ENCODE measurements around the gene SALL4. TPM values are rescaled to one million over a fixed set of nuclear protein-coding genes. Genes with fewer than 3 reads are reported as not detected.

The SALL4 gene
- total and polyA plus RNA-seq, 8 donors, result under 0.01 to 2.8 (median 0.69) TPM; not detected in 4

DNA sequence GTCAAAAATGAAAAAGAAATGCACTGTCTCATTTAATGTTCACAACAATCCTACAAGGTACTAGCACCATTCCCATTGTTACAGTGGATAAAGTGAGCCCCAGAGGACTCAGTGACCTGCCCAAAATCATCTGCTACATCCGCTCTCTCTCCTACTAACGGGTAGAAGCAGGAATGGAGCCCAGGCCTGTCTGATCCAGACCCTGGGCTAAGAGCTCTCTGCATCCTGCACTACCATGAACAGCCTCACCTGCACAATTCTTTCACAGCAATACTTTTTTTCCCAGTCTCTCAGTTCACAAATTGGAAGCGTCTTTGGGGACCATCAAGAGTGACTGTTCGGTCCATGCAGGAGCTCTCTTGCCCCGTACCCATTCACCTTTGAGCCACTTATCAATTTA, 65.4 kb downstream of the SALL4 start:
- no peaks in the 10 kb centered on the region for H3K36me3 ChIP-seq
- H3K27ac ChIP-seq, result peak overlapping the region in 1 of 5 donors; percentile 7
- intact Hi-C loops (cut with DNase I; ENCODE audit: low total_unique reads), result no loop called here
- DNase-seq, result no peak
- H3K9me3 ChIP-seq, result no peaks in the 10 kb centered on the region
- peaks cover 18 to 51% (median 29%) of the 10 kb centered on the region in 4 donors for H3K4me1 ChIP-seq
- no peak for TF ChIP-seq EP300 (IDR thresholded peaks at IDR 0.05)
- TF ChIP-seq POLR2A (IDR thresholded peaks at IDR 0.05), result no peak
- TF ChIP-seq CTCF (IDR thresholded peaks at IDR 0.05), result peak in 1 of 7 experiments; percentile 7
- TF ChIP-seq POLR2AphosphoS5 (IDR thresholded peaks at IDR 0.05), result no peak
- no peaks in the 10 kb centered on the region for H3K27me3 ChIP-seq
- H3K4me3 ChIP-seq, result no peak overlapping the region
- 34 to 61% (median 52%) methylated on average over 5 of the region's 5 CpGs for WGBS, 5 donors

GRCh38 chr20:51735728-51736600, 66.4 kb downstream of the SALL4 start:
- H3K27ac ChIP-seq, result peak overlapping the region in 2 of 5 donors; percentile 59 to 60
- WGBS, 5 donors, result 62 to 72% (median 64%) methylated on average over 11 of the region's 11 CpGs
- intact Hi-C loops (cut with DNase I; ENCODE audit: low total_unique reads), result no loop called here
- peaks cover 16 to 54% (median 28%) of the 10 kb centered on the region in 4 donors for H3K4me1 ChIP-seq
- H3K36me3 ChIP-seq, result no peaks in the 10 kb centered on the region
- TF ChIP-seq POLR2AphosphoS5 (IDR thresholded peaks at IDR 0.05), result no peak
- no peak for TF ChIP-seq CTCF (IDR thresholded peaks at IDR 0.05)
- TF ChIP-seq POLR2A (IDR thresholded peaks at IDR 0.05), result no peak
- TF ChIP-seq EP300 (IDR thresholded peaks at IDR 0.05), result no peak
- DNase-seq, result no peak
- no peak overlapping the region for H3K4me3 ChIP-seq
- H3K27me3 ChIP-seq, result no peaks in the 10 kb centered on the region
- H3K9me3 ChIP-seq, result no peaks in the 10 kb centered on the region

DNA sequence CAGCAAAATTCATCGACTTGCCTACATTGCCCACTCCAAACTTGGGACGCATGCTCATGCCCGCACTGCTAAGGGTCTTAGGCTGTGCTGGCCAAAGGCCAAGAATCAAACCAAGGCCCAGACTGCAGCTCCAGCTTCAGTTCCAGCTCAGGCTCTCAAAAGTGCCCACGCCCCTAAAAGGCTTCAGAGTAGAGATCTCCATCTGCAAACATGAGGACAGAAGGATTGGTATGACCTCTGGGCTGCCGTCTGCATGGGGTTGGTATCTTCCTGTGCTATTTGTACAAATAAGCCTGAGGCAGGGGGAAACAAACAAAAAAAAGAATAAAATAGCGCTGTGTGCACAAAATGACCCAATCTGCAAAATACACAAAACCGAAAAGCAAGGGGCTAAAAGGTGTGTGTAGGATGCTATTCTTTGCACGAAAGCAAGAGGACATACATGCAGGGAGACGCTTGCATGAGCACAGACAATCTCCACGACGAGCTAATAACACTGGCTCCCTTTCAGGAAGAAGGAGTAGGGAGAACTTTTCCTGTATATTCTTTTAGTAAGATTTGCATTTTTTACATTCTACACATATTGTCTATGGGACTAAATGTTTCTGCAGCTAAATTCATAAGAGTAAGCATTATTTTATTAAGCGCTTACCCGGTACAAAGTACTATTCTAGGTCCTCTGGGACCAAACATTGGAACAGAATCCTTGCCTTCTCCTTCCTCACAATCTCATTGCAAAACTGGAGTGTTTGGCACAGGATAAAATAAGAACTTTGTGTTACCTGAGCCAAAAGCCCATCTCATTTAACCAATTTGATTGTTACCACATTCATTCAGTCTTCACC, 67.2 kb downstream of the SALL4 start:
- no peak for DNase-seq
- Histone ChIP-seq H3K27ac (peak overlapping the region in 1 of 5 donors; percentile 60), H3K4me1 (peaks cover 16 to 54% (median 28%) of the 10 kb centered on the region in 4 donors), H3K27me3 (no peaks in the 10 kb centered on the region), H3K36me3 (no peaks in the 10 kb centered on the region), H3K9me3 (no peaks in the 10 kb centered on the region), H3K4me3 (no peak overlapping the region)
- TF ChIP-seq CTCF (IDR thresholded peaks at IDR 0.05) (no peak), POLR2AphosphoS5 (IDR thresholded peaks at IDR 0.05) (no peak), EP300 (IDR thresholded peaks at IDR 0.05) (no peak), POLR2A (IDR thresholded peaks at IDR 0.05) (no peak)
- intact Hi-C loops (cut with DNase I; ENCODE audit: low total_unique reads), result no loop called here
- 64 to 67% (median 65%) methylated on average over 13 of the region's 13 CpGs for WGBS, 5 donors

DNA sequence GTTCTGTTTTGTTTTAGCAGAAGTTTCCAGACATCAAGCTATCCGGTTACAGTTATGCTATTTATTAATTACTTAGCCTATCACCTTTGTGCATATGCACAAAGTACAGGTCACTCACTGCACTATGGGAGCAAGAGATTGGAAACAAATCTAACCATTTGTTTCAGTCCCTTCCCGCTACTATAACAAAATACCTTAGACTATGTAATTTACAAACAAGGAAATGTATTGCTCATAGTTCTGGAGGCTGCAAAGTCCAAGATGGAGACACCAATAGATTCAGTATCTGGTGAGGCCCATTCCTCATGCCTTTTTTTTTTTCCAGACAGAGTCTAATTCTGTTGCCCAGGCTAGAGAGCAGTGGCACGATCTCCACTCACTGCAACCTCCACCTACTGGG, 69.3 kb downstream of the SALL4 start:
- Histone ChIP-seq H3K27me3 (no peaks in the 10 kb centered on the region), H3K4me1 (peaks cover 16 to 49% (median 28%) of the 10 kb centered on the region in 4 donors), H3K36me3 (peaks cover 0 to 12% (median 2%) of the 10 kb centered on the region in 4 donors), H3K4me3 (no peak overlapping the region), H3K27ac (peak overlapping the region in 3 of 5 donors; percentile 80 to 84 (median 80)), H3K9me3 (no peaks in the 10 kb centered on the region)
- intact Hi-C loops (cut with DNase I; ENCODE audit: low total_unique reads), result no loop called here
- no peak for DNase-seq
- TF ChIP-seq CTCF (IDR thresholded peaks at IDR 0.05) (no peak), POLR2A (IDR thresholded peaks at IDR 0.05) (no peak), EP300 (IDR thresholded peaks at IDR 0.05) (no peak), POLR2AphosphoS5 (IDR thresholded peaks at IDR 0.05) (no peak)
- WGBS, 5 donors, result 66 to 82% (median 70%) methylated on average over 3 of the region's 3 CpGs

Data from stomach (tissue), 9 donors.